ENCODE results near the gene WDR64.

Gene WDR64

DNA sequence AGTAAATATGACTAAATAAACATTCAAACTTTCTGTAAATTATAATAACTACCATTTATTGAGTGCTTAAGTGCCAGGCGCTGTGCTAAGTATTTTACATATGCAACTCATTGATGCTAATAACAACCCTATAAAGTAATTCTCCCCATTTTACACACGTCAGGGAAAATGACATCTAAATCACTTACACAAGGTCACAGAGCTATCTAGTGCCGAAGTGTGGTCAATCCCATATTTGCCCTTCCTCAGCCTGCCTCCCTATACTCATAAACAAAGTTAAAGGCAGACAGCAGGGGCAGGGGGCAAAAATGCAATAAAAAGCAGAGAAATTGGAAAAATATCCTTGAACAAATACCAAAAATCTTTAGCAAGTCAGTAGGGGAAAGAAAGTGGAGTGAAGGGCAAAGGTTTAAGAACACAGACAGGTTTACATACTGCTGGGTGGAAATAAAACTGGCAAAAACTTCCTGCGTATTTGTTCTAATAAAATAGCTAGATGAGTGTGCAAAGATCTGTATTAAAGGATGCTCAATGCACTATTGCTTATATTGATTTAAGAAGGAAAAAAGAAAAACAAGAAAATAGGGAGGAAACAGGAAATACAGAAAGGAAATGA is 72.8 kb downstream of the WDR64 start:
- TF ChIP-seq, protein P1, sequence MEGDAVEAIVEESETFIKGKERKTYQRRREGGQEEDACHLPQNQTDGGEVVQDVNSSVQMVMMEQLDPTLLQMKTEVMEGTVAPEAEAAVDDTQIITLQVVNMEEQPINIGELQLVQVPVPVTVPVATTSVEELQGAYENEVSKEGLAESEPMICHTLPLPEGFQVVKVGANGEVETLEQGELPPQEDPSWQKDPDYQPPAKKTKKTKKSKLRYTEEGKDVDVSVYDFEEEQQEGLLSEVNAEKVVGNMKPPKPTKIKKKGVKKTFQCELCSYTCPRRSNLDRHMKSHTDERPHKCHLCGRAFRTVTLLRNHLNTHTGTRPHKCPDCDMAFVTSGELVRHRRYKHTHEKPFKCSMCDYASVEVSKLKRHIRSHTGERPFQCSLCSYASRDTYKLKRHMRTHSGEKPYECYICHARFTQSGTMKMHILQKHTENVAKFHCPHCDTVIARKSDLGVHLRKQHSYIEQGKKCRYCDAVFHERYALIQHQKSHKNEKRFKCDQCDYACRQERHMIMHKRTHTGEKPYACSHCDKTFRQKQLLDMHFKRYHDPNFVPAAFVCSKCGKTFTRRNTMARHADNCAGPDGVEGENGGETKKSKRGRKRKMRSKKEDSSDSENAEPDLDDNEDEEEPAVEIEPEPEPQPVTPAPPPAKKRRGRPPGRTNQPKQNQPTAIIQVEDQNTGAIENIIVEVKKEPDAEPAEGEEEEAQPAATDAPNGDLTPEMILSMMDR (IDR thresholded peaks at IDR 0.05) = no peak

GRCh38 chr1:241730031-241730430 is 78.0 kb downstream of the WDR64 start:
- TF ChIP-seq, protein P1 (IDR thresholded peaks at IDR 0.05) = no peak

- TF ChIP-seq, protein P1 (IDR thresholded peaks at IDR 0.05) = no peak
Measured at GRCh38 chr1:241733899-241734298, 81.8 kb downstream of the WDR64 start.

DNA sequence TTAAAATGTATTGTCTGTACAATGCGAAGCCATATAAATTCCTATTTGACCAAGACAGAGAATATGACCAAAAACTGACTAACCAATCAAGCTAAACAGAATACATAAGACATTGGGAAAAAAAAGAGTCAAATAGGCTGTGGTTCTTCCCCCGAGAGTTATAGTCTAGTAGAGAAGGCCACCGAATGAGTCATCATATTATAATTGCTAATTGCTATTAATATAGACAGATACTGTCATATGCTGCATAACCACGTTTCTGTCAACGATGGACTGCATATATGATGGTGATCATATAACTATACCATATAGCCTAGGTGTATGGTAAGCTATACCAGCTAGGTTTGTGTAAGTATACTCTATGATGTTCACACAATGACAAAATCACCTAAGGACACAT is 82.5 kb downstream of the WDR64 start:
- TF ChIP-seq, protein P1 (IDR thresholded peaks at IDR 0.05) = no peak

- TF ChIP-seq, protein P1 (IDR thresholded peaks at IDR 0.05) = no peak
Measured at GRCh38 chr1:241736387-241736786, 84.3 kb downstream of the WDR64 start.

DNA sequence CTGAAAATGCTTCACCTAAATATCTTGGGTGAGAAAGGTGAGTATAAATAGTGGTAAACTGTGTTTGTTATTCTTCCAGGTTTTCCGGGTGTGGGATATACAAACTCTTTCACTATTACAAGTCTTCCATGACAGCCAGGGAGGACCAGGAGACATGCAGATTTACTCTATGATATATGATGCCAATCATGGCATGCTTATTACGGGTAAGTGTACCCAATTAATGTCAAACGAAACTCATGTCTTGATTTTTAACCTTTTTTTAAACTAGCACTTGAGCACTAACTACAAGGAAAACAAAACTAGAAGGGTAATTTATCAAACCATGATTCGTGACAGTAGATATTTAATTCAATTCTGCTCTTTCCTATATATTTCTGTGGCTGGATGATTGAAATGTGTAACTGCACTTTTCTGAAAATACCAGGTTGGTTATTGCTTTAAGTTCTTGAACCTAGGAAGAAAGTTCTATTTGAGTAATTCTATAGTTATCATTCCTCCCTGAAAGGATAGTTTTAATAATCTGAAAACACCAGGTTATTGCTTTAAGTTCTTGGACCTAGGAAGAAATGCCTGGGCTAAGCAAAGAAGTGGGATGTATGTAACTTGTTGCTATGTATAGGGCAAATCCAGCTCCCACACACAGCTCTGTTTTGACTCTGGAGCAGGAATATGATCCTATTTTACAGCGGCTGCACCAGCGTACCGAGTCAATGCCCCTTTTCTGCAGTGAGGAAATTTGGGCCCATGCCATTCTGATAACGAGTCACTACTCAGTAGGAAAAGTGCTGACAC is 86.4 kb downstream of the WDR64 start:
- TF ChIP-seq, protein P1 (IDR thresholded peaks at IDR 0.05) = no peak

DNA sequence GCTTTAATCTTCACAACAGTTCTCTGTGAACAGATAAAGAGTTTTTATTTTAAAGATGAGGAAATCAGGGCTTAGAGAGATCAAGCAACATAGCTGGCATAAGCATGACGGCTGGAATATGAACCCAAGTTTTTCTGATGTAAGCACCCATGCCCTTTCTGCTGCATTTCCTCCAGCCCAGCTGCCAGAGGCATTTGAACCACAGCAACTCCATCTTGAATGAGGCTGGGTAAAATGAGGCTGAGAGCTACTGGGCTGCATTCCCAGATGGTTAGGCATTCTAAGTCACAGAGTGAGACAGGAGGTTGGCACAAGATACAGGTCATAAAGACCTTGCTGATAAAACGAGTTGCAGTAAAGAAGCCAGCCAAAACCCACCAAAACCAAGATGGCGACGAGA is 90.0 kb downstream of the WDR64 start:
- TF ChIP-seq, protein P1 (IDR thresholded peaks at IDR 0.05) = no peak
